H1 (cell line): ENCODE measurements around the gene MNS1. TPM values are rescaled to one million over a fixed set of nuclear protein-coding genes. Genes with fewer than 3 reads are reported as not detected.
"Not testable (repeated sequence)": the region's sequence is repeated elsewhere in the genome, so short reads cannot be mapped to it uniquely, and the experiment has no call there.

Experiments
- CTCF ChIA-PET: fragments of 300-600 bp; sonication (Branson Sonifier 250); formaldehyde crosslinking; loops from one replicate; lab custom pipeline; 2021; ENCODE audit not compliant: partially characterized antibody; lab: Charles Lee
- POLR2A ChIA-PET: fragments of 300-600 bp; sonication (Branson Sonifier 250); formaldehyde crosslinking; loops from one replicate; lab custom pipeline; 2021; ENCODE audit warnings: inconsistent platforms; ENCODE audit not compliant: partially characterized antibody; lab: Charles Lee
- DNase-seq, 2 experiments: peaks; one replicate each; pipeline versions ENCODE4 v3.0.0 to v3.0.0-alpha.2; 2010 to 2022; ENCODE audit warnings: low spot score in 2 of 2, low read depth in 1 of 2, mixed read lengths in 1 of 2
- FAIRE-seq: peaks from 2 replicates; lab custom pipeline; 2011; peaks lifted over from hg19 to GRCh38; lab: Jason Lieb, UNC
- H2AFZ ChIP-seq: 2 replicates; pipeline ENCODE4 v1.8.1; 2012; ENCODE audit warnings: low read length, inconsistent platforms
- H2AK5ac ChIP-seq: 2 replicates; pipeline ENCODE4 v1.6.1; 2013; ENCODE audit warnings: low read depth, low read length
- H2BK120ac ChIP-seq: replicated peaks from 2 replicates; pipeline ENCODE3; 2013; ENCODE audit warnings: low read depth, low read length, inconsistent platforms
- H2BK12ac ChIP-seq: 2 replicates; pipeline ENCODE4 v1.6.1; 2013; ENCODE audit warnings: low read depth, low read length
- H2BK15ac ChIP-seq: 2 replicates; pipeline ENCODE4 v1.6.1; 2013; ENCODE audit warnings: low read length
- H2BK20ac ChIP-seq: 2 replicates; pipeline ENCODE4 v1.6.1; 2013; ENCODE audit warnings: low read length
- H2BK5ac ChIP-seq: 2 replicates; pipeline ENCODE4 v1.6.1; 2013; ENCODE audit warnings: low read depth, low read length
- H3K14ac ChIP-seq: 2 replicates; pipeline ENCODE4 v1.6.1; 2013; ENCODE audit warnings: inconsistent platforms; ENCODE audit not compliant: insufficient read length
- H3K18ac ChIP-seq: 2 replicates; pipeline ENCODE4 v1.6.1; 2013; ENCODE audit warnings: low read length; ENCODE audit errors: extremely low read depth
- H3K23ac ChIP-seq: 2 replicates; pipeline ENCODE4 v1.6.1; 2013; ENCODE audit warnings: inconsistent platforms; ENCODE audit not compliant: insufficient read length
- H3K23me2 ChIP-seq: 2 replicates; pipeline ENCODE4 v1.6.1; 2013; ENCODE audit warnings: low read depth, low read length
- H3K27ac ChIP-seq: 2 replicates; pipeline ENCODE4 v1.6.1; 2011; ENCODE audit warnings: low read depth, low read length, inconsistent platforms
- H3K27me3 ChIP-seq, 4 experiments: replicated peaks in 1 of 4; 1 replicate in 1 of 4; 2 replicates in 3 of 4; pipeline versions ENCODE4 v1.6.1 to v1.8.1; 2011 to 2013; ENCODE audit warnings: low read length in 3 of 4, mild to moderate bottlenecking in 3 of 4, inconsistent platforms in 2 of 4, mixed read lengths in 2 of 4, moderate library complexity in 1 of 4; ENCODE audit not compliant: control insufficient read depth in 3 of 4, insufficient read depth in 3 of 4; ENCODE audit errors: extremely low read depth in 1 of 4
- H3K36me3 ChIP-seq, 4 experiments: 2 replicates each; pipeline versions ENCODE4 v1.6.1 to v1.8.1; 2011 to 2013; ENCODE audit warnings: mild to moderate bottlenecking in 4 of 4, low read length in 3 of 4, moderate library complexity in 2 of 4, control low read depth in 1 of 4, inconsistent platforms in 1 of 4; ENCODE audit not compliant: insufficient read depth in 4 of 4, control insufficient read depth in 2 of 4
- H3K4ac ChIP-seq: replicated peaks from 2 replicates; pipeline ENCODE3; 2013; ENCODE audit warnings: low read length, low read depth, mixed read lengths, inconsistent platforms; ENCODE audit not compliant: insufficient read length
- H3K4me1 ChIP-seq, 4 experiments: replicated peaks in 1 of 4; 1 replicate in 1 of 4; 2 replicates in 3 of 4; pipeline versions ENCODE4 v1.6.1 to v1.8.1; 2011 to 2013; ENCODE audit warnings: low read length in 3 of 4, inconsistent platforms in 2 of 4, mixed read lengths in 1 of 4; ENCODE audit not compliant: insufficient read depth in 4 of 4, control insufficient read depth in 3 of 4
- H3K4me2 ChIP-seq, 2 experiments: 2 replicates each; pipeline versions ENCODE4 v1.6.1 to v1.8.1; 2011 to 2013; ENCODE audit warnings: low read depth in 2 of 2, low read length in 2 of 2, control low read depth in 1 of 2, inconsistent platforms in 1 of 2, mild to moderate bottlenecking in 1 of 2; ENCODE audit not compliant: insufficient read depth in 1 of 2
- H3K4me3 ChIP-seq, 4 experiments: fragments of 200-600, 300-600 bp in 1 of 4; sonication (generic), shearing (Covaris generic), sonication (Bioruptor Twin) in 1 of 4; 2 replicates each; pipeline versions ENCODE4 v1.5.1 to v1.8.1; 2011 to 2016; ENCODE audit warnings: low read length in 4 of 4, low read depth in 3 of 4, control low read depth in 2 of 4, inconsistent platforms in 2 of 4, mild to moderate bottlenecking in 2 of 4, mixed read lengths in 1 of 4, moderate library complexity in 1 of 4; ENCODE audit not compliant: insufficient read depth in 2 of 4; ENCODE audit errors: extremely low read depth in 1 of 4
- H3K56ac ChIP-seq: replicated peaks from 2 replicates; pipeline ENCODE3; 2013; ENCODE audit warnings: low read depth, mild to moderate bottlenecking, mixed read lengths, low read length, inconsistent platforms; ENCODE audit not compliant: insufficient read length
- H3K79me1 ChIP-seq: 2 replicates; pipeline ENCODE4 v1.6.1; 2013; ENCODE audit warnings: low read depth, low read length, control low read depth
- H3K79me2 ChIP-seq, 2 experiments: 2 replicates each; pipeline versions ENCODE4 v1.6.1 to v1.8.1; 2012 to 2013; ENCODE audit warnings: low read length in 2 of 2, mild to moderate bottlenecking in 2 of 2, inconsistent platforms in 1 of 2; ENCODE audit not compliant: insufficient read depth in 2 of 2, control insufficient read depth in 1 of 2
- H3K9ac ChIP-seq, 4 experiments: replicated peaks in 1 of 4; 1 replicate in 1 of 4; 2 replicates in 3 of 4; pipeline versions ENCODE4 v1.6.1 to v1.8.1; 2011 to 2013; ENCODE audit warnings: low read depth in 3 of 4, low read length in 3 of 4, control low read depth in 2 of 4, mild to moderate bottlenecking in 2 of 4, moderate library complexity in 2 of 4, inconsistent platforms in 1 of 4; ENCODE audit errors: extremely low read depth in 1 of 4
- H3K9me3 ChIP-seq, 2 experiments: 2 replicates each; pipeline versions ENCODE4 v1.6.1 to v1.8.1; 2012 to 2013; ENCODE audit warnings: mild to moderate bottlenecking in 2 of 2, moderate library complexity in 2 of 2, control low read depth in 1 of 2, inconsistent platforms in 1 of 2, low read depth in 1 of 2, low read length in 1 of 2, mixed read lengths in 1 of 2; ENCODE audit not compliant: insufficient read depth in 2 of 2
- H4K20me1 ChIP-seq, 2 experiments: replicated peaks in 1 of 2; 2 replicates each; pipeline versions ENCODE3 to v1.8.1; 2011 to 2013; ENCODE audit warnings: inconsistent platforms in 2 of 2, low read length in 2 of 2, mild to moderate bottlenecking in 1 of 2; ENCODE audit not compliant: insufficient read depth in 2 of 2, control insufficient read depth in 1 of 2
- H4K5ac ChIP-seq: 2 replicates; pipeline ENCODE4 v1.6.1; 2013; ENCODE audit warnings: low read length, low read depth, mixed read lengths, inconsistent platforms; ENCODE audit not compliant: insufficient read length
- H4K8ac ChIP-seq: 2 replicates; pipeline ENCODE4 v1.8.0; 2013; ENCODE audit warnings: mild to moderate bottlenecking, moderate library complexity, low read length, inconsistent platforms; ENCODE audit not compliant: insufficient read depth; ENCODE audit errors: extremely low read depth
- H4K91ac ChIP-seq: replicated peaks from 2 replicates; pipeline ENCODE3; 2013; ENCODE audit warnings: low read length, mixed read lengths, inconsistent platforms; ENCODE audit not compliant: insufficient read length
- WGBS, 2 experiments: shearing (Covaris generic) in 1 of 2; methylation state at CpG; one replicate each; pipeline versions ENCODE4 v1.1.6 to v1.1.7; 2013 to 2015; ENCODE audit warnings: low lambda C conversion rate in 2 of 2, mixed read lengths in 2 of 2, inconsistent platforms in 1 of 2, low coverage in 1 of 2, missing lambda C conversion rate in 1 of 2; ENCODE audit not compliant: insufficient replicate concordance in 2 of 2, insufficient coverage in 1 of 2, insufficient read length in 1 of 2; ENCODE audit errors: extremely low coverage in 1 of 2, missing lambda C conversion rate in 1 of 2; 5-methylcytosine and 5-hydroxymethylcytosine counted together
- polyA plus RNA-seq, 7 experiments: library from polyadenylated mRNA; depleted of rRNA in 3 of 7; stranded (reverse) in 5 of 7; unstranded in 2 of 7; fragments of >200 nt in 5 of 7; fragments of 200-250 nt in 2 of 7; gene quantifications; 1 replicate in 5 of 7; 2 replicates in 1 of 7; 4 replicates in 1 of 7; pipeline versions ENCODE4 v1.2.1 to v1.2.3, GENCODE V29; 2011 to 2013; ENCODE audit warnings: missing spikeins in 2 of 7, mixed read lengths in 2 of 7
- total RNA-seq: library from RNA; stranded (reverse); fragmentation: NEBNext Ultra II Directional; extraction: Animal tissue kit (Norgen Biotek cat#: 25700); gene quantifications from 2 replicates; pipeline ENCODE4 v1.2.1, GENCODE V29; 2021

Gene MNS1
- total and polyA plus RNA-seq, 2 of the 8 experiments (the other 6 are each of a cell fraction or from before 2014, with no cell fraction given) = 0.57 TPM; not detected in 1

- H2AFZ ChIP-seq, CTCF ChIA-PET, H3K4ac ChIP-seq, H4K20me1 ChIP-seq, H3K27ac ChIP-seq, H2BK120ac ChIP-seq, POLR2A ChIA-PET, H3K14ac ChIP-seq, H3K18ac ChIP-seq, H4K8ac ChIP-seq, H4K91ac ChIP-seq, H2BK12ac ChIP-seq, H3K79me1 ChIP-seq, H3K27me3 ChIP-seq, H3K56ac ChIP-seq, H3K23me2 ChIP-seq, DNase-seq, H2BK5ac ChIP-seq, H3K23ac ChIP-seq, H3K9ac ChIP-seq, H2BK15ac ChIP-seq, H3K4me1 ChIP-seq, H3K4me3 ChIP-seq, H4K5ac ChIP-seq, H3K4me2 ChIP-seq, H3K79me2 ChIP-seq, H2BK20ac ChIP-seq, H2AK5ac ChIP-seq, H3K36me3 ChIP-seq, FAIRE-seq: not testable (repeated sequence)
- 79% methylated on average over 3 of the region's 3 CpGs; no CpG with 5 or more reads in 1 of the 2 experiments for WGBS, 2 experiments
- H3K9me3 ChIP-seq = peaks cover 15% of the 10 kb centered on the region in 2 experiments; a peak in 3 of 4 replicates
Observed at GRCh38 chr15:56485426-56485825, 20.5 kb upstream of the MNS1 start.
